ENCODE measurements around the gene NPHP4. TPM values are rescaled to one million over a fixed set of nuclear protein-coding genes. Genes with fewer than 3 reads are reported as not detected.
"Not testable (repeated sequence)": the region's sequence is repeated elsewhere in the genome, so short reads cannot be mapped to it uniquely, and the experiment has no call there.

Gene NPHP4
- total RNA-seq, 1 donor from 2014 or later: 4.0 TPM

DNA sequence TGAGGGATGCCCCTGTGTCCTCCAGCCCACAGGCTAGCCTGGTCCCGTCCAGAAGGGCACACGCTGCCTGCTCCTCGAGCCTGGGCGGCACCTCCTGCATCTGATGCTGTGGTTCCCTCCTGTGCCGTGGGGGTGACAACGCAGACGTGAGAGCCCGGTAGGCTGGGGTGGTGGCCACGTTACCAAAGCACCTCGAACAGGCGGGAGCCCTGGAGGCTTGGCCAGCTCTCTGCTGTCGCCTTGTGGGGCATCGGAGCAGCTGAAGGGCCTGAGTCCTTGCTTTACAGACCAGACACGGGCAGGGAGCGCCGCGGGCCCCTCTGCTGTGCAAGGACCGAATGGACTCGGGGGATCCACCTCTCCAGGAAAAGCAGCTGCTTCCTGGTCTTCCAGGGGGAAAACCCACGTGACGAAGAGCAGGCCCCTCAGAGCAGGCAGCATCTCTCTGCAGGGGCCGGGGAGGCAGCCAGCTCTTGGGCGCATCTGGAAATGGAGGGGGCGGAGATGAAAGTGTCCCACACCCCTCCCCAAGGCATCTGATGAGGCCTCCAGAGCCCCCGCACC, 133.3 kb downstream of the NPHP4 start:
- no peak for DNase-seq (ENCODE audit: low read depth, low spot score)

DNA sequence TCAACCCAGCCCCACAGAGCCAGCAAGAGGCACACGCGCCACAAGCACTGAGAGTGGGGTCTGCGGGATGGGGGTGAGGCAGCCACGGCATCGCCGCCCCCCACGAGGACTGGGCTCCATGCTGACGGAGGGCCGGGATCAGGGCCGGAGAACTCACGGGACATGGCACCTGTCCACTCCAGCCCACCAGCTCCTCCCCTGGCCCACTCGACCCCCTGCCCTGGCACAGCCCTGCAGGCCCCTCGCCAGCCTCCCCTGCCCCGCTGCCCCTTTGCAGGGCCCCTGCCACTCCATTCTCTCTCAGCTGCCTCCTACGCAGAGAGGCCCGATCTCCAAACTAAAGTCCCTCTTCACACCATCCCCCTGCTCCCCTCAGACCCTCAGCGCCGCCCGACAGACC, 134.0 kb downstream of the NPHP4 start:
- DNase-seq (ENCODE audit: low read depth, low spot score): no peak

DNA sequence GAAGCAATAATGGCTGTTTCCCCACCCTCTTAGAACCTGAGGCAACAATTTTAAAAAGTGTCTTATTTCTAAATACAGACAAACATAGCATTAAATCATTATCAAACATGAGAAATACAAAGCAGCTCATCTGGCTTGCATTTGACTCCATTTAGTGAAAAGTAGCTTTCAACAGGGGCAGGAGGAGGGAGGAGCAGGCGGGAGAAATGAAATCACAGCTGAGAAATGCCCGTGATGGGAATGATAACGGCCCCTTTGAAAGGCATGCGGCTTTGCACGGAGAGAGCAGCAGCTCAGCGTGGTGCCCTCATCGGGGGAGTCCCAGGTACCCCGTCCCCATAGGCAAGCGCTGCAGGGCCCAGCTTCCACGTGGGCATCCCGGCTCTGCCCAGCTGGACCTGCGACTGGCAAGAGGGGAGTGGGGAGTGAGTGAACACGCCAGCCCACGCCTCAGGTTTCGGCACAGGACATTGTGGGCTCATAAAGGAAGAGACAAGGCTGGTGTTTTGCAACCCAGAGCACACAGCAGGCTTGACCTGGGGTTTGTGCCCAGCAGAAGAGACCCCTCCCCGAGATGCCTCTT, 134.6 kb downstream of the NPHP4 start:
- no peak for DNase-seq (ENCODE audit: low read depth, low spot score)

DNA sequence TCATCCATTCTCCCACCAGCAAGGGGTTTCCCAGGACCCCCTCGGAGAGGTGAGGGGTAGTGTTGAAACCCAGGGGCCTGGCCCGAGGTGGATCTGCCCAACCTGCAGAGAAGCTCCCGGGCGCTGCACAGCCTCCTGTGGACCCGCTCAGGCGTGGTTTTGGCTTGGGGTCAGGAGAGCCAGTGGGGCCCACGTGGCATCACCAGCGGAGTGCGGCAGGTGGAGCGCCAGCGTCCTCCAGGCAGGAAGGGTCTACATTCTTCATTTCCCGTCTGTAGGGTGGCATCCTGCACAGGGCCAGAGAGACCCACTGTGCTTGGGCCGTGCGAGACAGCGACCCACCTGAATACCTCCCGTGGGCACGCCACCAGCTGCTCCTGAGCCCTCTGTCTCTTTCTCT, 135.2 kb downstream of the NPHP4 start:
- DNase-seq (ENCODE audit: low read depth, low spot score): no peak

DNA sequence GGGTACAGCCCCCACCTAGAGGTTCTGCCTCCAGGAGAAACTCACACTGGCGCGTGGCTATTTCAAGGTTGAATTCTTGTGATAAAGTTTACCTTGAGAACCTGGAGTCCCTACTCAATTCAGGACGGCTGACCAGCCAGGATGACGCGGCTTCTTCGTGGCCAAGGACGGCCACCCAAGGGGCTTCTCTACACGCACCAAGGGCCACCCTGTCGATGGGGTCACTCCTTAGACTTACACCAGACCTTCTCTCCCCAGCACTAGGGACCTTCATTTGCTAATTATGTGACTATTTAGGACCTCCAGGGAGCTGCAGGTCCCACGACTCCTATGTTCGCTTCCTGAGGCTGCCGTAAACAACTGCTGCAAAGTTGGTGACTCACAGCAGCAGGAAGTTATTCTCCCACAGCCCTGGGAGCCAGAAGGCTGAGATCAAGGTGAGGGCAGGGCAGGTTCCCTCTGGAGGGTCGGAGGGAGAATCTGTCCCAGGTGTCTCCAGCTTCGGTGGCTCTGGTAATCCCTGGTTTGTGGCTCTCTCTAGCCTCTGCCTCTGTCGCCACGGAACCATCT, 135.9 kb downstream of the NPHP4 start:
- DNase-seq (ENCODE audit: low read depth, low spot score): no peak

DNA sequence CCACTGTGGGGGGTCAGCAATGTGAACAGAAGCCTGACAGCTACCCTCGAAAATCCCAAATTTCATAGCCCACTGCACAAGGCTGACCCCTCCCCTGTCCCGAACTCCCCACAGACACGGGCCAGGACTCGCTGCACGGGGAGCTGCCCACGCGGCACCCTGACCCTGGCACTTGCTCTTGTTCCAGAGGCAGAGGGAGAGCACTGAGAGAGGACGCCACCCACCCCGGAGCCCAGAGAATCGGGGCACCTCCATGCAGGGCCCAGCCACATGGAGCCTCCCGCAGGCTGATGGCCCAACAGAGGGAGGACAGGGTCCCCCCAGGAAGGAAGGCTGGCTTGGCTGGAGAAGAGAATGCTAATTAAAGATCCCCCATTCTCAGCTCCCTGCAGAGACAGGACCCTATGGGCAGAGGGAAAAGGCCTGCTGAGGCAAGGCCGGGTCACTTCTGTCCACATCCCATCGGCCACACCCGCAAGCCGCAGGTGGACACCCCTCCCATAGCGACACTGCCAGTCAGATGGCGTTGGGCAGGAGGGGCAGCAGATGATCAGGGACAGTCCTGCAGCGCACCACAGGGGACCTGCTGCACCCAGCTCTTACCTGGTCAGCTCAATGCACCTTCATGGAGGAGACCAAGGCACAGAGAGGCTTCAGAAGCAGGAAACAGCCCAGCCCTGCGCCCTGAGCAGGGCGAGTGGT, 136.9 kb downstream of the NPHP4 start:
- DNase-seq (ENCODE audit: low read depth, low spot score): no peak

DNA sequence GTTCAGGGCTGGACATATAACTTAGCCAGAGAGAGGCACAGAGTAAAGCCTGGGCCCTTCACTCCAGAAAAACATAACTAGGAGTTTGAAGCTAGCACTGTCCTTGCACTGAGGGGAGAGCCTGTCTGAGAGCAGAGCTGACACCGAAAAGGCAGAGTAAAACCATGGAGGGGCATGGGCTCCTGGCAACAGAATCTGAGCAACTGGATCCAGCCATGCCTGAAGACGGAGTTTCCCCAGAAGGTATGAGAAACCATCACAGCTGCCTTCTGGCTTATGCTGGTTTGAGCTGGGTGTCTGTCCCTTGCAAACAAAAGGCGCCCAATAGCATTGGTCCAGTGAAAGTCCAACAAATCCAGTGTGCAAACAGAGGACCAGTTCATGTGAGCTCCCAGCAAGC, 137.5 kb downstream of the NPHP4 start:
- DNase-seq (ENCODE audit: low read depth, low spot score): no peak

DNA sequence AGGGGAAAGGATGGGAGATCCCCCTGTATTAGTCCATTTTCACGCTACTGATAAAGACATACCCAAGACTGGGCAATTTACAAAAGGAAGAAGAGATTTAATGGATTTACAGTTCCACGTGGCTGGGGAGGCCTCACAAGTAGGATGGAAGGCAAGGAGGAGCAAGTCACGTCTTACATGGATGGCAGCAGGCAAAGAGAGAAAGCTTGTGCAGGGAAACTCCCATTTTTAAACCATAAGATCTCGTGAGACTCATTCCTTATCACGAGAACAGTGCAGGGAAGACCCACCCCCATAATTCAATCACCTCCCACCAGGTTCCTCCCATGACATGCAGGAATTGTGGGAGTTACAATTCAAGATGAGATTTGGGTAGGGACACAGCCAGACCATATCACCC, 138.4 kb downstream of the NPHP4 start:
- DNase-seq (ENCODE audit: low read depth, low spot score): not testable (repeated sequence)

DNA sequence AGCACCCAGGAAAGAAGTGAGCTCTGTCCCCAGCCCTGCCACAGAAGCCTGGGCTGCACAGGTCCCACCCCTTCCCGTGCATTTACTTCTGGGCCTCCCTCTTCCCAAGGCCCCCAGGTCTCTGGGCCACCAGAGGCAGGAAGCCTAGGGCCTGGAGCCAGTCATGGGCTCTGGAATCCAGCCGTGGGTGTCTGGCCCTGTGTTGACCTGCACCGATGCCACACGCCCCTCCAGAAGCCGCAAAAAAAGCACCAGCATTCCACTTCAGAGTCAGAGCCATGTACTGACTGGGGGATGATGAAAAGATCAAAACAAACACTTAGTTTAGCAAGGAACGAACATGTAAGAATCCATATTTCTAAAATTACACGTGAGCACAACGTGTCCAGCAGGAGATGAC, 141.7 kb downstream of the NPHP4 start:
- DNase-seq (ENCODE audit: low read depth, low spot score): no peak

DNA sequence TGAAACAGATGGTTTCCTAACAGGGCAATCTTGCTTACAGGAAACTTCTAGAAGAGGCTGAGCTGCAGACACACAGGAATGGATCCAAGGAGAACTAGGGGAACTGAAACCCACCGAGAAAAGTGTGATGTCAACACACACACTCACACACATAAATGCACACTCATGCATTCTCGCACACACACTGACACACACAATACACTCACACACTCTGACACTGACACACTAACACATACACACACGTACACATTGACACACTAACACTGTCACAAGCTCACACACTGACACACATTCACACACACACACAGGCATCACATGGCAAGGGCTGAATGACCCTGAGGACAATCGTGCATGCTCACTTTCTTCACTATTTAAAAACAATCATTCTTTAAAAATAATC, 142.7 kb downstream of the NPHP4 start:
- no peak for DNase-seq (ENCODE audit: low read depth, low spot score)

DNA sequence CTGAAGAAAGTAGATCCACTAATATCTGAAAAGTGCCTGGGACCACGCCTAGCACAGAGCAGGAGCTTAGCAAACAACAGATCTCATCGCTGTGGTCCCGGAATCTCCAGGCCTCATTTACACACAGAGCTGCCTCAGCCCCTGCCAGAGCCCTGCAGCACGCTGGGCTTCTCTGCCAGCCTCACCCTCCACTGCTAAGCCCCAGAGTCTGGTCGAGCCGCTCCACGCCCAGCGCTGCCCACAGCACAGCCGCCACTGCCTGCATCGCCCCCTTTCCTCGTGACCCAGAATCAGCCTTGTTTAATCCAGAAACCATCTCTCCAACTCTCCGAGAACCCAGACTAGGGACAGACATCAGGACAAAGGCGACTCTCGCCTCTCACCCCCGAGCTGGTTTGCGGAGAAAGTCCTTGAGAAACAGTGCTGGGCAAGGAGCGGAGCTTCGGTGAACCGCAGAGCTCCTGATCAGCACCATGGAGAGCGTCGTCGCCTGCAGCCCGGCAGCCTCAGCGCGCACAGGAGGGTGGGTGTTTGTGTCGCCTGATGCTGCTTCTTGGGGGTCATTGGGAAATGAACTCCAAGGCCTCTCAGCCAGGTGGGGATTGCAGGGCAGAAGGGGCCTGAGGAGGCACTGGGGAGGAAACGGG, 145.1 kb downstream of the NPHP4 start:
- DNase-seq (ENCODE audit: low read depth, low spot score): no peak

DNA sequence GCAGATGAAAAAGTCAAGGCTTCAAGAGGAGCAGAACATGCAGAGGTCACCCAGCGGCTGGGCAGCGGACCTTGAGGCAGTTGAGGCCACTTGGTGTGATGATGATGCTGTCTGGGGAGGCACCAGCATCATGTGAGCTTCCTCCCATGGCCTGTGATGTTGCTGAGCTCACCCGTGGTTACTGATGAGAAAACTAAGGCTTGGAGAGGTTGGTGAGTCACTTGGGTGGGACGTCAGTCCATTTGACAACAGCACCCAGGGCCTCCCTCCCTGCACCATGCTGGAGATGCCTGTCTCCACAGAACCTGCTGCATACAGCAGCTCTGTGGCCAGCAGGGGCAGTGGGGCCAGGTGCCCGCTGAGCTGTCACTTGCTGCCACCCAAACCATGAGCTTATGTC, 146.8 kb downstream of the NPHP4 start:
- no peak for DNase-seq (ENCODE audit: low read depth, low spot score)

DNA sequence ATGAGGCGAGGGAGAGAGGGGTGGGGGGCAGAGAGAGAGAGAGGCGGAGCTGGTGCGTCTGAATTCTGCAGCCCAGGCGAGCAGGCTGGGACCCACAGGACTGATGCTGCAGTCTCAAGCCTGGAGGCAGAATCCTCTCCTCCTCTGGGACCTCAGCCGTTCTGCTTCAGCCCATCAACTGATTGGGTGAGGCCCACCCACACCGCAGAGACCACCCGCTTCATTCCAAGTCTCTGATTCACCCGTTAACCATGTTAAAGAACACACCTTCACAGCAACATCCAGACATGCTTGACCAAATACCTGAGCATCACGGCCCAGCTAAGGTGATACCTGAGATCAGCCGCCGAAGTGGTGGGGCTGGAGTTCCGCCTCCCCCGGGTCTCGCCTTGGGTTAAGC, 147.8 kb downstream of the NPHP4 start:
- no peak for DNase-seq (ENCODE audit: low read depth, low spot score)

DNA sequence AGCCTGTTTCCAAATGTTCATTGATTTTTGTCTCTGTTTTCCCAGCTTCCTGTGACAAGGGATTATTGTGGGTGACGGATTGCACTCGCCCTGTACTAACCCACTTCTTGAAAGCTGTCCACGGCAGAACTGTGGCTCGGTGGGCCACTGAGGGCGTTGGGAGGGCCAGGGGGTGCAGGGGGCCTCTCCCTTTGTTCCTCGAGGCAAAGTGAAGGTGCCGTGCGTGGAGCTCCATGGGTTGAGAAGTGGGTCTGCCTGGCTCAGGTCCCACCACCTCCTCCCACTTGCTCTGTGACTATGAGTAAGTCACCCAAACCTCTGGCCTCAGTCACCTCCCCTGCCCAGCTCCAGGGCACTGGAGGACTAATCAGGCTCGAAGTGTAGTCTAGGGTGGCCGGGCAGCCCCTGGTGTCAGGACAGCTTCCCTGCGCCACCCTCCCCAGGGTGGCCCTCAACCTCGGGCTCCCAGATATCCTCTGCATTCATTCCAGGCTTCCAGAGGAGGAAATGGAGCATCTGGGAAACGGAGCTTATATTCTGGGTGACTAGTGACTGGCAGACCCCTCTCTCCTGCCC, 148.6 kb downstream of the NPHP4 start:
- no peak for DNase-seq (ENCODE audit: low read depth, low spot score)

DNA sequence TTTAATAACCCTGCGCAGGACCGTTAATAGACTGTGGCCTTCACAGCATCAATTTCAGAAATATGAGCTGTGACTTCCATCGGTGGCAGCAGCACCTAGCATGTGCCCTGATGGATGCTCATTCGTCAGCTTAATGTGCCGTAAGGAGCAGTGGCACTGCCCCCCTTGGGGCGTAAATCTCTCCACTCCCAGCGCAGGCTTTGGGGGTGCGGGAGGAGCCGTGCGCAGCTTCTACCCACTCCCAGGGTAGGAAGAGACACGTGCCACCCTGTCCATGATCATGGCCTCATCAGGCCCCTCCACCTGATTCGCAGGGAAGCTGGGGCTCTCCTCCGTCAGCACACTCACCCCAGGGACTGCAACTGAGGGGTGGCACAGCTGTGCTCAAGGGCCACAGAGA, 149.5 kb downstream of the NPHP4 start:
- DNase-seq (ENCODE audit: low read depth, low spot score): no peak

DNA sequence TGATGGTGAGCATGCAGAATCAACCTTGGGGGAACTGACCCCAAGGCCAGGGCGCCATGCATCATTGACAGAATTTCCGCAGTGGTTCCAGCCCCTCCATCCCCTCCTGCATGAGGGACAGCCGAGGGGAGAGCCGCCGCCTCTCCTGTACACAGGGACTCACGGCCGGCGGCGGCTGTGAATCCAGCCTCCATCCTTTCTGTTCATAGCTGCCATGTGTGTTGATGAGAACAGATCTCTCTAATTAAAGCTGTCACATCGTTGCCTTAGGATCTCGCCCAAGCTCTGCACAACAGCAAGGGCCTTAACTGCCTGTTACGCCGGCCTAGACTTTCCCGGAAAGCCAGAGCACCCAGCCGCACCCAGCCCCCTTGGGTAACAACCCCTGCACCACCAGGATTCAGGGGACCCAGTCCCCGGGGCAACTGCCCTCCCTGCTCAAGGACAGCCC, 151.6 kb downstream of the NPHP4 start:
- DNase-seq (ENCODE audit: low read depth, low spot score): no peak

DNA sequence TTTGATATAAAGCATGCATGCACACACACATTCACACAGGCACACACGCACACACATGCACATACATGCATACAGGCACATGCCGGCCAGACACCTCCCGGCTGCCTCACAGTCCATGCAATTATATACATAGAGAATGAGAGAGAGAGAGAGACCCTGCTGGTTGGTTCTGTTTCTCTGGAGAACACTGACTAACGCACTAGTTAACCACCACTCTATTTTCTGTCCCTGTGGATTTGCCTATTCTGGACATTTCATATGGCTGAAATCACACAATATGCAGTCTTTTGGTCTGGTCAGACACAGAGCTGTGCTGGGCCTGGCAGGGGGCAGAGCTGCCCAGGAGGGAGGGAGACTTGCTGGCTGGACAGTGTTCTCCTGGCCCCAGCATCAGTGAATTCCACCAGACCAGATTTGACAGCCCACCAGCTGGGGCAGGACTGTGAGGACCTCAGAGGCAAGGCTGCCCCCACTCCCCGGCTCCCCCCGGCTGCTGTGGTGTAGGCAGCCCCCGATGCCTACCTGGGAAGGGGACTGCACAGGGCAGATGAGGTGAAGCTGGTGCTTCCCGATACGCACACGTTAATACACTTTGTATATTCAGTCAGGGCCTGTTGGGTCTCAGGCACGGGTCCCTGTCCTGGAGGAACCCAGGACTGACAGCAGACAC, 152.2 kb downstream of the NPHP4 start:
- no peak for DNase-seq (ENCODE audit: low read depth, low spot score)

DNA sequence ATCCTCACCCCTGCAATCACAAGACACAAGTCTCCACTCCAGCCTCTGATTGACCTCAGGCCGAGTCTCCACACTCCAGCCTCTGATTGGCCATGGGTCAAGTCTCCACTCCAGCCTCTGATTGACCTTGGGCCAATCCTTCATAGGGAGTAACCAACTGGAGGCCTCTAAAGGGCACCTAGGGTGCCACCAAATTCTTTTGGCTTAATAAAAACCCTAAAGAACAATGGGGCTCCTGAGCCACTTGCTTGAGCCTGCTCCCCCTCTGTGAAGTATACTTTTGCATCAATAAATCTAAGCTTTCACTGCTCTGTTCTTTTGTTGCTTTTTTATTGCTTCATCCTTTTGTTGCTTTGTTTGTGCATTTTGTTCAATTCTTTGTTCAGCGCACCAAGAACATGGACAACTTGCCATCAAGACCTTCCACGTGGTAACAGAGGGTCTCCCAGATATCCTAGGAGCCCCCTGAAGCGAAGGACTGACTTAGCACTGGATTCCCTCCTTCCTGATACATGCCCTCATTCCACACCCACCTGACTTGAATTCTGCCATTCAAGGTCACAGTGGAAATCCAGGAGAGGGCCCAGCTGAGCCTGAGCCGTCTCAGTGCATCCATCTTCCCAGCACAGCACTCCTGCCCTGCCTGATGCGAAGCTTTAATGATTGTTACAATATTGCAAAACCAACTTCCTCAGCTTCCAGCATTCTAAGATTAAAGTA, 152.9 kb downstream of the NPHP4 start:
- no peak for DNase-seq (ENCODE audit: low read depth, low spot score)

DNA sequence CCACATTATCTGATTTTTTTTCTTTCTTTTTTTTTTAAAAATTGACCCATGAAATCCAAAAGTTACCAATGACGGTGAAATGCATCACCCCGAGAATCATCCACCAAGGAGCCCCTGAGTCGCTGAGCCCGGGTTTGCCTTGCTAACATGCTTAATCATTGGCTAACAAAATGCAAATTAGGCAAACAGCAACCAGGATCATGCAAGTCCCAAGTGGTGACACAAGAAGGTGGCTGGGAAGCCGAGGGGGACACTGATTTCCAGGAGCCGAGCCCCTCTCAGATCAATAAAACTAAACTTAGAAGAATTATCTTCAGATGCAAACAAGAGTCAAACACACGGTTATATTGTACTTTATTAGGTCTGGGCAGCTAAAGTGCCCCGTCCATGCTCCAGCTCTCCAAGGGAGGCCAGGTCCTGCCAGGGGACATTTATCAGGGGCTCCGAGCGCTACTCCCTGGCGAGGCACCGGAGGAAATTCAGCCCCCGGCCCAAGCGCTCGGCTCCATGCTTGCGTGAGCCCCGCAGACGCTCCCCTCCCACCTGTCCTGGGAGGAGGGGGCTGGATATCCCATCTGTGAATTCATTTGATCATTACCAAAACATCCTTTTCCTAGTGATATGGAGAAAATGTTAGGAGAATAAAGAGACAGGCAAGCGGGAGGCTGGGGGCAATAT, 154.1 kb downstream of the NPHP4 start:
- no peak for DNase-seq (ENCODE audit: low read depth, low spot score)

DNA sequence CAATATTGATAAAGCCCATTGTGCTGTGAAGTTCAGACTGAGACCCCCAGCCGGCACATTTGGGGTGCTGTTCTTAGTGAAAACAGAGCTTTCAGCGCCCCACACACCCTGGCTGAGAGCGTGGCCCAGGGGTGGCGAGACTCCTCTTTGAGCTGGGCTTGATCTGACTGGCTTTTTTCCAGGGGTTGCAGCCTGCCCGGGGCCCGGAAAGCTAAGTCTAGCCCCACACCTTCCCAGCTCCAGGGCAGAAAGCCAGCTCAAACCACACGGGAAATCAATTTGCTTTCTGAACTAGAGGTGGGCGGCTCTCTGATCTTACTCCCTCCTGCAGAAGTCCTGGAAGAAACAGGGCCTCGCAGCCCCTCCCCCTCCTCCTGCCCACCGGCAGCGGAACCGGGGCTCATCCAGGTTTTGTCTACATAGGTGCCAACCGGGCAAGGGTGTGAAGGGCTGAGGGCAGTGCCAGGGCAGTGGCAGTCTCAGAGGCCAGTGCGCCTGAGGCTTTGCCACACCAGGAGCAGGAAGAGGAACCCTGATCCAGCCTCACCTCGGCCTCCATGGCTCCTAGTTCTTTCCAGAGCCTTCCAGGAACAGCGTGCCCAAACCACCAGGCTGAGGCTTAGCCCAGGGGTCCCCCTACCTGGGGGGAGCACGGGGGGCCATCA, 155.3 kb downstream of the NPHP4 start:
- no peak for DNase-seq (ENCODE audit: low read depth, low spot score)
